Esophagus squamous epithelium (tissue), 5 donors: ENCODE data around the gene CRELD2. TPM values are rescaled to one million over a fixed set of nuclear protein-coding genes. Genes with fewer than 3 reads are reported as not detected.

Experiments used
- DNase-seq: peaks from one replicate; lab custom pipeline; 2025; lab: John Stamatoyannopoulos, UW
- H3K27ac ChIP-seq, 4 donors: fragments of 200-600 bp; sonication (generic); one replicate each; pipeline ENCODE4 v1.5.1; 2016 to 2019; ENCODE audit warnings: mild to moderate bottlenecking in 1 of 4
- H3K27me3 ChIP-seq, 4 donors: fragments of 200-600 bp; sonication (generic); 1 replicate in 3 of 4; 2 replicates in 1 of 4; pipeline versions ENCODE4 v1.5.1 to v1.6.0; 2017 to 2021; ENCODE audit warnings: antibody characterized with exemption in 1 of 4
- H3K36me3 ChIP-seq, 3 donors: fragments of 200-600 bp; sonication (generic); one replicate each; pipeline ENCODE4 v1.5.1; 2016 to 2019
- H3K4me1 ChIP-seq, 3 donors: fragments of 200-600 bp; sonication (generic); one replicate each; pipeline ENCODE4 v1.5.1; 2017 to 2019
- H3K4me3 ChIP-seq, 4 donors: fragments of 200-600 bp; sonication (generic); 1 replicate in 3 of 4; 2 replicates in 1 of 4; pipeline ENCODE4 v1.5.1; 2016 to 2019; ENCODE audit warnings: mild to moderate bottlenecking in 2 of 4, moderate library complexity in 1 of 4
- H3K9me3 ChIP-seq, 3 donors: fragments of 200-600 bp; sonication (generic); one replicate each; pipeline ENCODE4 v1.5.1; 2016 to 2019
- CTCF ChIP-seq, 6 experiments: fragments of 450-650 bp in 4 of 6; fragments of 200-600 bp in 2 of 6; sonication (generic) in 2 of 6; IDR thresholded peaks; one replicate each; pipeline ENCODE4 v1.5.1; 2016 to 2019; ENCODE audit warnings: antibody characterized with exemption in 6 of 6, mild to moderate bottlenecking in 4 of 6, moderate library complexity in 4 of 6
- POLR2A ChIP-seq, 4 donors: fragments of 450-650 bp; IDR thresholded peaks; one replicate each; pipeline ENCODE4 v1.6.1; 2017; ENCODE audit warnings: antibody characterized with exemption in 4 of 4, mild to moderate bottlenecking in 4 of 4, moderate library complexity in 3 of 4
- WGBS, 2 donors: methylation state at CpG; one replicate each; pipeline ENCODE4 v1.1.5; 2018; 5-methylcytosine and 5-hydroxymethylcytosine counted together
- intact Hi-C: fragments of 100-400 bp; cut with DNase I; formaldehyde crosslinking; loops from one replicate; pipeline ENCODE4 v1.15.0; 2022
- total RNA-seq, 4 donors: library from RNA; depleted of rRNA; stranded (reverse); fragments of >200 nt; gene quantifications; one replicate each; pipeline ENCODE4 v1.1.0, GENCODE V29; 2016
- donor health status: DM: yes; HTN: yes; CAD: no.

Gene CRELD2
- total RNA-seq, 4 donors from 2014 or later: 22.7 to 45.7 (median 35.5) TPM

- Histone ChIP-seq H3K4me3 (peak overlapping the region in 1 of 4 donors; percentile 5), H3K27ac (no peak overlapping the region), H3K4me1 (no peaks in the 10 kb centered on the region), H3K9me3 (no peaks in the 10 kb centered on the region), H3K36me3 (peaks cover 6 to 42% (median 14%) of the 10 kb centered on the region in 3 donors), H3K27me3 (no peaks in the 10 kb centered on the region)
- TF ChIP-seq CTCF (IDR thresholded peaks at IDR 0.05): no peak
- no peak for TF ChIP-seq POLR2A (IDR thresholded peaks at IDR 0.05)
- intact Hi-C loops: no loop called here
- 70 to 83% methylated on average over 17 to 20 of the region's 20 CpGs for WGBS, 2 donors
- DNase-seq: no peak
Observed at GRCh38 chr22:49880281-49880680, 38.2 kb upstream of the CRELD2 start.

GRCh38 chr22:49881856-49882255 is 36.6 kb upstream of the CRELD2 start:
- DNase-seq: no peak
- Histone ChIP-seq H3K4me3 (no peak overlapping the region), H3K27me3 (no peaks in the 10 kb centered on the region), H3K36me3 (peaks cover 18 to 58% (median 23%) of the 10 kb centered on the region in 3 donors), H3K4me1 (no peaks in the 10 kb centered on the region), H3K9me3 (no peaks in the 10 kb centered on the region), H3K27ac (no peak overlapping the region)
- TF ChIP-seq POLR2A (IDR thresholded peaks at IDR 0.05) (no peak), CTCF (IDR thresholded peaks at IDR 0.05) (no peak)
- WGBS, 2 donors: 86 to 95% methylated on average over 2 of the region's 2 CpGs
- intact Hi-C loops: no loop called here

- H3K36me3 ChIP-seq: peaks cover 20 to 61% (median 23%) of the 10 kb centered on the region in 3 donors
- no peaks in the 10 kb centered on the region for H3K4me1 ChIP-seq
- no peak for DNase-seq
- no peaks in the 10 kb centered on the region for H3K9me3 ChIP-seq
- H3K4me3 ChIP-seq: no peak overlapping the region
- no peaks in the 10 kb centered on the region for H3K27me3 ChIP-seq
- intact Hi-C loops: no loop called here
- H3K27ac ChIP-seq: no peak overlapping the region
- TF ChIP-seq CTCF (IDR thresholded peaks at IDR 0.05): no peak
- TF ChIP-seq POLR2A (IDR thresholded peaks at IDR 0.05): no peak
- 81 to 89% methylated on average over 20 to 21 of the region's 21 CpGs for WGBS, 2 donors
Observed at GRCh38 chr22:49882519-49883293, 35.7 kb upstream of the CRELD2 start.

GRCh38 chr22:49883294-49883640 is 35.2 kb upstream of the CRELD2 start:
- no peaks in the 10 kb centered on the region for H3K9me3 ChIP-seq
- WGBS, 2 donors: 95 to 100% methylated on average over 4 of the region's 4 CpGs
- no peaks in the 10 kb centered on the region for H3K4me1 ChIP-seq
- intact Hi-C loops: no loop called here
- H3K4me3 ChIP-seq: no peak overlapping the region
- no peak for DNase-seq
- no peak overlapping the region for H3K27ac ChIP-seq
- TF ChIP-seq POLR2A (IDR thresholded peaks at IDR 0.05) (no peak), CTCF (IDR thresholded peaks at IDR 0.05) (no peak)
- peaks cover 20 to 61% (median 23%) of the 10 kb centered on the region in 3 donors for H3K36me3 ChIP-seq
- no peaks in the 10 kb centered on the region for H3K27me3 ChIP-seq

GRCh38 chr22:49884075-49884474 is 34.4 kb upstream of the CRELD2 start:
- DNase-seq: no peak
- H3K27me3 ChIP-seq: no peaks in the 10 kb centered on the region
- peaks cover 20 to 62% (median 23%) of the 10 kb centered on the region in 3 donors for H3K36me3 ChIP-seq
- no peaks in the 10 kb centered on the region for H3K9me3 ChIP-seq
- no peaks in the 10 kb centered on the region for H3K4me1 ChIP-seq
- intact Hi-C loops: no loop called here
- H3K27ac ChIP-seq: no peak overlapping the region
- no peak overlapping the region for H3K4me3 ChIP-seq
- WGBS, 2 donors: 97 to 98% methylated on average over 15 to 18 of the region's 20 CpGs
- TF ChIP-seq CTCF (IDR thresholded peaks at IDR 0.05) (no peak), POLR2A (IDR thresholded peaks at IDR 0.05) (no peak)
